T-helper 1 cell treated with Interleukin-12 subunit alpha and Interleukin-12 subunit beta and Interleukin-4 antibody, amounts not matched to agents 30 μg/mL and 1 μg/mL, for 36 hours (primary cell): ENCODE results near the gene C10orf53.
A peak's percentile ranks its signal among the peaks of the same experiment; 100 is the strongest.
"Not testable (repeated sequence)": the region's sequence is repeated elsewhere in the genome, so short reads cannot be mapped to it uniquely, and the experiment has no call there.

Source experiments
- H3K27ac Mint-ChIP-seq: one replicate; pipeline ENCODE4 v1.8.0; 2021; ENCODE audit warnings: mild to moderate bottlenecking, mixed read lengths
- H3K27me3 Mint-ChIP-seq: one replicate; pipeline ENCODE4 v1.8.0; 2021; ENCODE audit warnings: low read depth, mixed read lengths
- H3K36me3 Mint-ChIP-seq: one replicate; pipeline ENCODE4 v1.8.0; 2021; ENCODE audit warnings: low read depth, mixed read lengths
- H3K4me1 Mint-ChIP-seq: one replicate; pipeline ENCODE4 v1.8.0; 2021; ENCODE audit warnings: low read depth, mixed read lengths
- H3K4me3 Mint-ChIP-seq: one replicate; pipeline ENCODE4 v1.8.0; 2021; ENCODE audit warnings: mild to moderate bottlenecking, moderate library complexity, mixed read lengths
- H3K9me3 Mint-ChIP-seq: one replicate; pipeline ENCODE4 v1.8.0; 2021; ENCODE audit warnings: mixed read lengths

The C10orf53 gene

GRCh38 chr10:49662169-49662830, 17.2 kb upstream of the C10orf53 start:
- H3K4me3 Mint-ChIP-seq: no peak overlapping the region
- no peaks in the 10 kb centered on the region for H3K36me3 Mint-ChIP-seq
- H3K4me1 Mint-ChIP-seq: no peaks in the 10 kb centered on the region
- no peak overlapping the region for H3K27ac Mint-ChIP-seq
- H3K9me3 Mint-ChIP-seq: peaks cover 12% of the 10 kb centered on the region
- no peaks in the 10 kb centered on the region for H3K27me3 Mint-ChIP-seq

- H3K36me3 Mint-ChIP-seq: no peaks in the 10 kb centered on the region
- H3K4me1 Mint-ChIP-seq: no peaks in the 10 kb centered on the region
- no peak overlapping the region for H3K4me3 Mint-ChIP-seq
- no peak overlapping the region for H3K27ac Mint-ChIP-seq
- peaks cover 1% of the 10 kb centered on the region for H3K27me3 Mint-ChIP-seq
- H3K9me3 Mint-ChIP-seq: peaks cover 12% of the 10 kb centered on the region
These were observed 15.9 kb upstream of the C10orf53 start for GRCh38 chr10:49663596-49663995.

DNA sequence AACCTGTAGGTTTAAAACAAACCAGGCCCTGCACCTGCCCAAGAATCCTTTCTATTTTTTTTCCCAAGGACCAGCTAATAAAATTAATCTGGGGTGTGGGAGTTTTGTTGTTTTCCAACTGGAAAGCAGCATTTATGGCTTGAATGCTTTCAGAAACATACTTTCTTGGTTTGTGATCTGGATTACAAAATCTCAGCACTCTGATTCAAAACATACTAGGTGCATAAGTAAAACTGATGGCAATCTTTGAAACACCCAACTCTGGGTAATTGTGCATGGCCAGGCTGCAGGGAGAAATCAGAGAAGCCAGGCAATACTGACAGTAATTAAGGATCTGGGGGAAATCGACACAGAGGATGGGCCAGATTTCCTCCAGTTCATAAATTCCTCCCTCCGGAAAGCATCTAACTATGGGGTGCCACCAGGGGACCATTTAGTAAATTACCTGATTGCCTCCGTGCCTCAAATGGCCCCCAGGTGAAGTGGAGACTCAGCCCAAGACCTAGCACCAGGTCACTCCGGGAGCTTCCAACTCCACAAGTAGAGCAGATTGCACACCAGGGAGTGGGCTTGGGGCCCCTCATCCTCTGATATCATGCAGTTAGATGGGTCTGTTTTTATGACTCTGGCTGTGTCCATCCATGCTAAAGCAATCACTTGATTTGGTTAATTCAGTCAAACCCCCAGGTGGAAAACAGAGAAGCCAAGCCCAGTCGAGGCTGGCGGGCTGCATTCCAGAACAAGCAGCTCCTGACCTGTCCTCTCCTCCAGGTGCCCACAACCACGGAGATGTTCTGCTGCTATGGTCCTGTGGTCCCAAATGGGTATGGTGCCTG, 15.2 kb upstream of the C10orf53 start:
- H3K4me3 Mint-ChIP-seq: no peak overlapping the region

GRCh38 chr10:49664842-49665355, 14.6 kb upstream of the C10orf53 start:
- no peaks in the 10 kb centered on the region for H3K4me1 Mint-ChIP-seq
- peaks cover 4% of the 10 kb centered on the region for H3K27me3 Mint-ChIP-seq
- no peak overlapping the region for H3K27ac Mint-ChIP-seq
- H3K4me3 Mint-ChIP-seq: no peak overlapping the region
- H3K9me3 Mint-ChIP-seq: peaks cover 1% of the 10 kb centered on the region
- H3K36me3 Mint-ChIP-seq: no peaks in the 10 kb centered on the region

More for the DNA sequence above, 15.2 kb upstream of the C10orf53 start:
- no peak overlapping the region for H3K27ac Mint-ChIP-seq
- peaks cover 4% of the 10 kb centered on the region for H3K27me3 Mint-ChIP-seq
- H3K4me1 Mint-ChIP-seq: no peaks in the 10 kb centered on the region
- peaks cover 6% of the 10 kb centered on the region for H3K9me3 Mint-ChIP-seq
- no peaks in the 10 kb centered on the region for H3K36me3 Mint-ChIP-seq

GRCh38 chr10:49666054-49666615, 13.3 kb upstream of the C10orf53 start:
- no peaks in the 10 kb centered on the region for H3K9me3 Mint-ChIP-seq
- no peaks in the 10 kb centered on the region for H3K4me1 Mint-ChIP-seq

GRCh38 chr10:49666685-49667084, 12.8 kb upstream of the C10orf53 start:
- H3K4me1 Mint-ChIP-seq: no peaks in the 10 kb centered on the region
- H3K27ac Mint-ChIP-seq: no peak overlapping the region
- H3K4me3 Mint-ChIP-seq: no peak overlapping the region
- H3K36me3 Mint-ChIP-seq: no peaks in the 10 kb centered on the region
- H3K27me3 Mint-ChIP-seq: peaks cover 9% of the 10 kb centered on the region
- no peaks in the 10 kb centered on the region for H3K9me3 Mint-ChIP-seq

More at GRCh38 chr10:49666054-49666615, 13.3 kb upstream of the C10orf53 start:
- H3K27me3 Mint-ChIP-seq: peaks cover 4% of the 10 kb centered on the region
- no peak overlapping the region for H3K27ac Mint-ChIP-seq
- H3K4me3 Mint-ChIP-seq: no peak overlapping the region
- no peaks in the 10 kb centered on the region for H3K36me3 Mint-ChIP-seq

DNA sequence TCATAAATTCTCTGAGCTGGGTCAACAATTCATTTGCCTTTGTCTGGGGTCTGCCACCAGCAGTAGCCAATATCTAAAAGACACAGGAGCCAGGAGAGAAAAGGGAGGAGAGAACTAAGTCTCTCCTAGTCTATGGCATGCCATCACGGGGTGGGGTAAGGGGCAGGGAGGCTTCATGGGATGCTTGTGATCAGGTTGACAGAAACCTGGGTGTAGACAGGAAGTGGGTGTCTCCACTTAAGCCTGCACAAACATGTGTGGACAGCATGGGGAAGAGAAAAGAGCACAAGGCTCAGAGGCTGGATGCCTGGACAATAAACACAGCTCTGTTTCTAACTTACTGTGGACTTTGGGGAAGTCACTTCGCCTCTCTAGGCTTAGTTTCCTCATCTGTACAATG, 11.5 kb upstream of the C10orf53 start:
- H3K4me1 Mint-ChIP-seq: no peaks in the 10 kb centered on the region
- H3K27me3 Mint-ChIP-seq: peaks cover 13% of the 10 kb centered on the region
- no peak overlapping the region for H3K27ac Mint-ChIP-seq
- no peak overlapping the region for H3K4me3 Mint-ChIP-seq
- H3K36me3 Mint-ChIP-seq: no peaks in the 10 kb centered on the region
- H3K9me3 Mint-ChIP-seq: no peaks in the 10 kb centered on the region

GRCh38 chr10:49668684-49669083, 10.8 kb upstream of the C10orf53 start:
- Mint-ChIP-seq H3K36me3 (no peaks in the 10 kb centered on the region), H3K27ac (no peak overlapping the region), H3K27me3 (peaks cover 19% of the 10 kb centered on the region), H3K9me3 (no peaks in the 10 kb centered on the region), H3K4me3 (no peak overlapping the region), H3K4me1 (no peaks in the 10 kb centered on the region)

DNA sequence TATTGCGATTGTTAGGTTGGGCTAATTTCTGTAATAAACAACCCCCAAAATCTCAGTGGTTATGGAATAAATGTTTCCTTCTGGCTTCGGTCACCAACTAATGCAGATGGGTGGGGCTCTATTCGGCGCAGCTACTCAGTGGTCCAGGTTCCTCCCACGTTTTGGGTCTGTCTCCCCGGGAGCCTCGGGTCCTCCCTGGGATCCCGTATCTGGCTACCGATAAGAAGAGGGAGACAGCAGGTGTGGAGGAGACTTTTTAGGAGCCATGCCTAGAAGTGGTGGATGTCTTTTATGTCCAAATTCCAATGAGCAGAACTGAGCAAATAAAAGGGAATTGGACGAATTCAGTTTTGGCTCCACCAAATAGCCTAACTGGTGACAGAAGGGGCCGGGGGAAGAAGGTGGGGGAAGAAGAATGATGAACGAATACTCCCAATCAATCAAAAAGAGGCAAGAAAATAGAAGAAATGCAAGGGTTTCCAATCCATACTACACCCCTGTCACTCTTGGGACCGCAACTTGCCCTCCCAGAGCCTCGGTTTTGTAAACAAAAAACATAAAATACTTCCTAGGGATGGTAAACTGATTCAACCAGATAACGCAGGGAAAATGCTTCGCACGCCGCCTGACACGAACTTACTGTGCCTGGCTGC, 498 bp upstream of the C10orf53 start:
- H3K4me3 Mint-ChIP-seq: peak overlapping the region; percentile 4
- H3K27ac Mint-ChIP-seq: no peak overlapping the region
- no peaks in the 10 kb centered on the region for H3K36me3 Mint-ChIP-seq
- peaks cover 33% of the 10 kb centered on the region for H3K27me3 Mint-ChIP-seq
- peaks cover 18% of the 10 kb centered on the region for H3K9me3 Mint-ChIP-seq
- H3K4me1 Mint-ChIP-seq: peaks cover 2% of the 10 kb centered on the region

DNA sequence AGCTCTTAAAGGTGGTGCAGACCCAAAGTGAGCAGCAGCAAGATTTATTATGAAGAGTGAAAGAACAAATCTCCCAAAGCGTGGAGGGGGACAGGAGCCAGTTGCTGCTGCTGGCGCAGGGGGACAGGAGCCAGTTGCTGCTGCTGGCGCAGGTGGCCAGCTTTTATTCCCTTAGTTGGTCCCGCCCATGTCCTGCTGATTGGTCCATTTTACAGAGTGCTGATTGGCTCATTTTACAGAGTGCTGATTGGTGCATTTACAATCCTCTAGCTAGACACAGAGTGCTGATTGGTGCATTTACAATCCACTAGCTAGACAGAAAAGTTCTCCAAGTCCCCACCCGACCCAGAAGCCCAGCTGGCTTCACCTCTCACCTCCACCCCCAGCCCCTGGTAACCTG, 3.0 kb downstream of the C10orf53 start:
- not testable (repeated sequence) for H3K36me3 Mint-ChIP-seq, H3K4me3 Mint-ChIP-seq, H3K4me1 Mint-ChIP-seq, H3K27ac Mint-ChIP-seq
- Mint-ChIP-seq H3K27me3 (peaks cover 36% of the 10 kb centered on the region), H3K9me3 (peaks cover 18% of the 10 kb centered on the region)

GRCh38 chr10:49682879-49683278, 3.4 kb downstream of the C10orf53 start:
- Mint-ChIP-seq H3K4me3 (no peak overlapping the region), H3K4me1 (peaks cover 2% of the 10 kb centered on the region), H3K9me3 (peaks cover 17% of the 10 kb centered on the region)

DNA sequence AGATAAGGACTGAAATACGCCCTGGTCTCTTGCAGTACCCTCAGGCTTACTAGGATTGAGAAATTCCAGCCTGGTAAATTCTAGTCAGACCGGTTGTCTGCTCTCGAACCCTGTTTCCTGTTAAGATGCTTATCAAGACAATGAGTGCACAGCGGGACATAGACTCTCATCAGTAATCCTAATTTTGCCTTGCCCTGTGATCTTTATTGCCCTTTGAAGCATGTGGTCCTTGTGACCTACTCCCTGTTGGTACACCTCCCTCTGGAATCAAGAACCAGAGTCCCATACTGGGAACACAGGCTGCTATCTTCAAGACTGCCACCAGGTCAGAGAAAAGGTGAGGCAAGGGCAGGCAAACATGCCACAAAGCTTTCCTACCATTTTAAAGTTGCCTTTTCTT, 7.2 kb downstream of the C10orf53 start:
- no peak overlapping the region for H3K27ac Mint-ChIP-seq
- H3K27me3 Mint-ChIP-seq: peaks cover 52% of the 10 kb centered on the region
- H3K4me1 Mint-ChIP-seq: no peaks in the 10 kb centered on the region
- no peaks in the 10 kb centered on the region for H3K9me3 Mint-ChIP-seq
- H3K36me3 Mint-ChIP-seq: no peaks in the 10 kb centered on the region
- no peak overlapping the region for H3K4me3 Mint-ChIP-seq

More at GRCh38 chr10:49682879-49683278, 3.4 kb downstream of the C10orf53 start:
- Mint-ChIP-seq H3K36me3 (no peaks in the 10 kb centered on the region), H3K27ac (no peak overlapping the region), H3K27me3 (peaks cover 36% of the 10 kb centered on the region)

DNA sequence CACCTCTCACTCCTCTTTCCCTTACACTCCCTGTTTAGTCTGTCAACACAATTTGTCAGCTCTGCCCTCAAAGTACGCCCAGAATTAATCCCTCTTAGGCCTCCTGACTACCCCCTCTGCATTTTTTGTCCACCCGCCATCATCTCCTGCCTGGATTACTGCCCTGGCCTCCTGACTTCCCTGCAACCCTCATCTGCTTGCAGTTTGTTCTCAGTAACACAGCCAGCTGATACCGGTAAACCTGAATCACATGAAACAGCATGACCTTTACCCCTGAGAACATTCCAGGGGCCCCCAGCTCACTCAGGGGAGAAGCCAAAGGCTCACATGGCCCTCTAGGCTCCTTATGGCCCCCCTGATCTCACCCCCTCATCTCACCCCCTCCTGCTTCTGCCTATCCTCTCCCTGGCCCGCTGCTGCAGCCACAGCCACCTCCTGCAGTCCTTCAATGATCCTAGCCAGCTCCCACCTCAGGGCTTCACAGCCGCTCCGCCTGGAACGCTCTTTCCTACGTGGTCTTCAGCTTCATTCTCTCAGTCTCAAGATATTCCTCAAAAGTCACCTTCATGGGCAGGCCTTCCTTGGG, 8.9 kb downstream of the C10orf53 start:
- Mint-ChIP-seq H3K36me3 (no peaks in the 10 kb centered on the region), H3K27ac (no peak overlapping the region), H3K27me3 (peaks cover 63% of the 10 kb centered on the region), H3K9me3 (no peaks in the 10 kb centered on the region), H3K4me1 (no peaks in the 10 kb centered on the region), H3K4me3 (no peak overlapping the region)

GRCh38 chr10:49688920-49689319, 9.5 kb downstream of the C10orf53 start:
- H3K27ac Mint-ChIP-seq: no peak overlapping the region
- no peaks in the 10 kb centered on the region for H3K36me3 Mint-ChIP-seq
- peaks cover 63% of the 10 kb centered on the region for H3K27me3 Mint-ChIP-seq
- H3K4me3 Mint-ChIP-seq: no peak overlapping the region
- H3K9me3 Mint-ChIP-seq: no peaks in the 10 kb centered on the region
- H3K4me1 Mint-ChIP-seq: no peaks in the 10 kb centered on the region
